Measurements from ENCODE around the gene NKAP. TPM values are rescaled to one million over a fixed set of nuclear protein-coding genes. Genes with fewer than 3 reads are reported as not detected.

Gene NKAP
- total and polyA plus RNA-seq, 12 donors, result 5.1 to 13.3 (median 9.5) TPM

DNA sequence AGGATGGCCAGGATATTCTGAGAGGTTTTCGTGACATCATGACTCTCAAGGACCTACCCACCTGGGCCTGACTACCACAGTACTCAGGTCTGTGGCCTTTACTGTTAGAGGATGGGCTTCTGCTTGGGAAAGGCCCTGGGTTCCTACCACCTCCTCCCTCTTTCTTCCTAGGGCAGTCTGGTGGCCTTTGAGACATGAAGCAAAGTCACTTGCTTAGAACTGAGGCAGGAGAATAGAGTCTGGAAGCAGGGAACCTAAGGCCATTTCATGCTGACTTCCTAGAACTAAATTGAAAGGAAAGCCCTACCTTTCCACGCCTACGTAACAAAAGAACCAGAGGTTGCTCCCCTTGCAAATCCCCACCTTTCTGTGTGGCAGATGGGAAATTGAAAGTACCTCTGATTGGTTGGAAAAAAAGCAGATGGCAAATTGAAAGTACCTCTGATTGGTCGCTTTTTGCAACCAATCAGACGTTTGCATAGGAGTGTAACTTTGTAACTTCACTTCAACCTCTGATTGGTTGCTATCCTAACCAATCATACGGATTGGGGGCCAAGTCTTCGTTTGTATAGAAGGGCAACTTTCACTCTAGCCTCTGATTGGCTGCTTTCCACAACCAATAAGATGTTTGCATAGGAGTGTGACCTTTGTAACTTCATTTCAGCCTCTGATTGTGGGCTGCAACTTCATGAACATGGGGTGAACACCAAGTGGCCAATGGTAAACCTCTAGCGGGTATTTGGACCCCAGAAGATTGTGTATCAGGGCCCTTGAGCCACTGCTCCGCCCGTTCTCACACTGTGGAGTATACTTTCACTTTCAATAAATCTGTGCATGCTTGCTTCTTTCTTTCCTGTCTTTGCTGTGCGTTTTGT is 57.8 kb downstream of the NKAP start:
- TF ChIP-seq POLR2A (IDR thresholded peaks at IDR 0.05), result no peak
- TF ChIP-seq, protein P1, sequence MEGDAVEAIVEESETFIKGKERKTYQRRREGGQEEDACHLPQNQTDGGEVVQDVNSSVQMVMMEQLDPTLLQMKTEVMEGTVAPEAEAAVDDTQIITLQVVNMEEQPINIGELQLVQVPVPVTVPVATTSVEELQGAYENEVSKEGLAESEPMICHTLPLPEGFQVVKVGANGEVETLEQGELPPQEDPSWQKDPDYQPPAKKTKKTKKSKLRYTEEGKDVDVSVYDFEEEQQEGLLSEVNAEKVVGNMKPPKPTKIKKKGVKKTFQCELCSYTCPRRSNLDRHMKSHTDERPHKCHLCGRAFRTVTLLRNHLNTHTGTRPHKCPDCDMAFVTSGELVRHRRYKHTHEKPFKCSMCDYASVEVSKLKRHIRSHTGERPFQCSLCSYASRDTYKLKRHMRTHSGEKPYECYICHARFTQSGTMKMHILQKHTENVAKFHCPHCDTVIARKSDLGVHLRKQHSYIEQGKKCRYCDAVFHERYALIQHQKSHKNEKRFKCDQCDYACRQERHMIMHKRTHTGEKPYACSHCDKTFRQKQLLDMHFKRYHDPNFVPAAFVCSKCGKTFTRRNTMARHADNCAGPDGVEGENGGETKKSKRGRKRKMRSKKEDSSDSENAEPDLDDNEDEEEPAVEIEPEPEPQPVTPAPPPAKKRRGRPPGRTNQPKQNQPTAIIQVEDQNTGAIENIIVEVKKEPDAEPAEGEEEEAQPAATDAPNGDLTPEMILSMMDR (IDR thresholded peaks at IDR 0.05), result no peak
- peaks cover 5% of the 10 kb centered on the region for H3K27me3 ChIP-seq
- H3K27ac ChIP-seq, result no peak overlapping the region
- H3K9me3 ChIP-seq (replicated peaks in 1 of 3), result no peaks in the 10 kb centered on the region
- intact Hi-C loops (cut with DNase I), result no loop called here
- peak in 3 of 7 donors; percentile 13 to 33 (median 19) for DNase-seq
- peak overlapping the region in 1 of 4 donors; percentile 18 for H3K4me3 ChIP-seq
- H3K36me3 ChIP-seq (replicated peaks in 1 of 2), result no peaks in the 10 kb centered on the region
- WGBS, 4 donors, result 72 to 88% (median 76%) methylated on average over 5 to 11 of the region's 11 CpGs
- H3K4me1 ChIP-seq (replicated peaks in 1 of 2), result no peaks in the 10 kb centered on the region

DNA sequence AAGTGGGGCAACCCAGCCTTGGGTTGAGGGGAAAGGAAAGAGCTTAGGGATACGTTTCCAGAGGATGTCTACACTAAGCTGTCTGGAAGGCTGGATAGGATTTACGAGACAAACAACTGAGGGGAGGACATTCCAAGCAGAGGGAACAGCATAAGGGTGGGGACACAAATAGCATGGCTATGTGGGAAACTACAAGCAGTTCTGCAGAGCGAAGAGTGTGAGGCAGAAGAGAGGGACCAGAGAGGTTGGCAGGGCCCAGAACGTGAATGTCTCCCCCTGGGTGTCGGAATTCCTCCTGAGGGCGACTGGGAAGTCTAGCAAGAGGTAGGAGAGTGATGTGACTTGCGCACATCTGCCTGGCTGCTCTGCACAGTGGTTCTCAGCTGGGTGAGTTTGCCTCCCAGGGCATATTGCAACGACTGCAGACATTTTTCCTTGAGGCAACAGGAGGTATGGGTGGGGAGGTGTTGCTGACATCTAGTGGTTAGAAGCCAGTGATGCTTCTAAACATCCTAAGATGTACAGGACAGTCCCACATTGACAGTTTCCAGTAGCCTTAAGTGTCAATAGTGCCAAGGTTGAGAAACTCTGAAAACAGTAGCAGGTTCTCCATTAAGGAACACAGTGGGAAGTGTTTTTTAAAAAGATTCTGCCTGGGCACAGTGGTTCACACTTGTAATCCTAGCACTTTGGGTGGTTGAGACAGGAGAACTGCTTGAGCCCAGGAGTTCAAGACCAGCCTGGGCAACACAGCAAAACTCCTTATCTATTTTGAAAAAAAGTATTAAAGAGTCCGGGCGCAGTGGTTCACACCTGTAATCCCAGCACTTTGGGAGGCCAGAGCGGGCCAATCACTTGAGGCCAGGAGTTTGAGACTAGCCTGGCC is 62.8 kb downstream of the NKAP start:
- TF ChIP-seq, protein P1 (IDR thresholded peaks at IDR 0.05), result peak; percentile 35 to 63 (median 48)
- TF ChIP-seq POLR2A (IDR thresholded peaks at IDR 0.05), result no peak
- Histone ChIP-seq H3K27me3 (no peaks in the 10 kb centered on the region), H3K36me3 (replicated peaks in 1 of 2) (no peaks in the 10 kb centered on the region), H3K4me3 (no peak overlapping the region), H3K4me1 (replicated peaks in 1 of 2) (no peaks in the 10 kb centered on the region), H3K27ac (no peak overlapping the region), H3K9me3 (replicated peaks in 1 of 3) (no peaks in the 10 kb centered on the region)
- intact Hi-C loops (cut with DNase I), result no loop called here
- DNase-seq, result peak; percentile 18 to 55 (median 37)
- WGBS, 4 donors, result 39 to 57% (median 52%) methylated on average over 9 to 11 of the region's 11 CpGs

DNA sequence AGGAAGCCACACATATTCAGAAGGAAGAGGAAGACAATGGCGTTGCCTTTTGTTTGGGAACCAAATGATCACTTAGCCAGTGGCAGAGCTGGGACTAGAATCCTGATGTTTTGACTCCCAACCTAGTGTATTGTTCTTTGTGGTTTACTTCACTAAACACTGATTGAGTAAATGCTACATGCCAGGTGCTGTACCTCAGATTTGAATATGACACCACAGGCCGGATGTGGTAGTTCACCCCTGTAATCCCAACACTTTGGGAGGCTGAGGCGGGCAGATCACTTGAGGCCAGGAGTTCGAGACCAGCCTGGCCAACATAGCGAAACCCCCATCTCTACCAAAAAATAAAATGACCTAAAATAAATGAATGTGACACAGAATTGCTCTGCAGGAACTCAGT is 63.5 kb downstream of the NKAP start:
- intact Hi-C loops (cut with DNase I), result no loop called here
- TF ChIP-seq, protein P1 (IDR thresholded peaks at IDR 0.05), result no peak
- TF ChIP-seq POLR2A (IDR thresholded peaks at IDR 0.05), result no peak
- no peaks in the 10 kb centered on the region for H3K9me3 ChIP-seq (replicated peaks in 1 of 3)
- DNase-seq, result no peak
- H3K4me1 ChIP-seq (replicated peaks in 1 of 2), result no peaks in the 10 kb centered on the region
- no peaks in the 10 kb centered on the region for H3K27me3 ChIP-seq
- H3K4me3 ChIP-seq, result no peak overlapping the region
- no peak overlapping the region for H3K27ac ChIP-seq
- no peaks in the 10 kb centered on the region for H3K36me3 ChIP-seq (replicated peaks in 1 of 2)
- 74 to 90% (median 82%) methylated on average over 3 to 5 of the region's 5 CpGs for WGBS, 4 donors

DNA sequence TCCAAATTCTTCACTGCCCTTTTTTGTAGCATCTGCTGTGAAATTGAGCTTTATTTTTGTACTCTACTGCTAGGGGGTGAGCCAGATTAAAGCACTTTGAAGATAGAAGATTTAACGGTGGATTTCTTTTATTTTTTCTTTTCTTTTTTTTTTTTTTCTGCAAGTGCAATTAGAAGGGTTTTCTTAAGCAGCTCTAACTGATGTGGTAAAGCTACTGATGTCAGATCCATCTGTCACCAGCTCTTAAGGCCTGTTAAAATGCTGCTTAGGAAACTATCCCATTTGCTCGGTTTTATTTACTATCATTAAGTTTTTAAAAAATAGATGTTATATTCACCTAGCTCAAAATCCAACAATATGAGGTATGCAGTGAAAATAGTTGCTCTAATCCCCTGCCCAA is 64.8 kb downstream of the NKAP start:
- intact Hi-C loops (cut with DNase I), result no loop called here
- Histone ChIP-seq H3K36me3 (replicated peaks in 1 of 2) (no peaks in the 10 kb centered on the region), H3K4me1 (replicated peaks in 1 of 2) (no peaks in the 10 kb centered on the region), H3K27ac (no peak overlapping the region), H3K4me3 (no peak overlapping the region), H3K27me3 (no peaks in the 10 kb centered on the region), H3K9me3 (replicated peaks in 1 of 3) (no peaks in the 10 kb centered on the region)
- TF ChIP-seq, protein P1 (IDR thresholded peaks at IDR 0.05), result no peak
- no peak for TF ChIP-seq POLR2A (IDR thresholded peaks at IDR 0.05)
- DNase-seq, result no peak
- 70 to 81% (median 79%) methylated on average over 2 of the region's 2 CpGs for WGBS, 4 donors
